Neutrophil (primary cell): ENCODE results near the gene KCNQ5.

ENCODE experiments used
- H3K27ac ChIP-seq: fragments of 200-600 bp; sonication (generic); 2 replicates; pipeline ENCODE4 v1.5.1; 2016; ENCODE audit warnings: mild to moderate bottlenecking, moderate library complexity
- H3K27me3 ChIP-seq: fragments of 200-600 bp; sonication (generic); 2 replicates; pipeline ENCODE4 v1.6.0; 2016; ENCODE audit warnings: mild to moderate bottlenecking
- H3K36me3 ChIP-seq: fragments of 200-600 bp; sonication (generic); 2 replicates; pipeline ENCODE4 v1.5.1; 2017
- H3K4me1 ChIP-seq, 2 experiments: fragments of 200-600 bp in 1 of 2; sonication (generic) in 1 of 2; 1 replicate in 1 of 2; 2 replicates in 1 of 2; pipeline versions ENCODE4 v1.5.1 to v1.6.1; 2013 to 2016; ENCODE audit warnings: low read depth in 1 of 2, low read length in 1 of 2, mild to moderate bottlenecking in 1 of 2, moderate library complexity in 1 of 2; ENCODE audit not compliant: control insufficient read depth in 1 of 2, insufficient read depth in 1 of 2
- H3K4me3 ChIP-seq, 2 experiments: fragments of 200-600 bp in 1 of 2; sonication (generic) in 1 of 2; 1 replicate in 1 of 2; 2 replicates in 1 of 2; pipeline ENCODE4 v1.5.1; 2013 to 2016; ENCODE audit warnings: low read depth in 1 of 2, low read length in 1 of 2, mild to moderate bottlenecking in 1 of 2, moderate library complexity in 1 of 2
- H3K9me3 ChIP-seq: fragments of 200-600 bp; sonication (generic); 2 replicates; pipeline ENCODE4 v1.5.1; 2016
- TF ChIP-seq, protein P1 (sequence below): fragments of 200-600 bp; sonication (generic); IDR thresholded peaks from 2 replicates; pipeline ENCODE4 v1.5.1; 2016; ENCODE audit warnings: antibody characterized with exemption

KCNQ5 gene

DNA sequence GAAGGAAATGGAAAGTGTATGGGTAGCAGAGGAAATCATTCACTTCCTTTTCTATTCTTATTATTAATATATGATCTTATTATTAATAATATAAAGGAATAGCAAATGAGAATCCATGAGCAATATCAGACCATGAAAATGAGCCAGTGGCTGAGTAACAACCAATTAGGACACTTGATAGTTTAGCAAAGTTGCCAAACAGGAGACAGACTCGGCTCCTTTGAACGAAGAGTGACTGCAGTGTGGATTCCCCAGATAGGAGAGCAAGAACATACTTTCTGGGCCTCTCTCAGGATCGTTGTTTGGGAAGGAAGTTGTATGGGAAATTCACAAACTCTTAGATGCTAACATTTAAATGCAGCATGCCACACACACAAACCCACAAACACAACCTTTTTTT lies 381.4 kb downstream of the KCNQ5 start:
- no peaks in the 10 kb centered on the region for H3K4me1 ChIP-seq
- no peaks in the 10 kb centered on the region for H3K36me3 ChIP-seq
- H3K4me3 ChIP-seq = no peak overlapping the region
- H3K27me3 ChIP-seq = no peaks in the 10 kb centered on the region
- H3K27ac ChIP-seq = no peak overlapping the region
- no peaks in the 10 kb centered on the region for H3K9me3 ChIP-seq
- TF ChIP-seq, protein P1, sequence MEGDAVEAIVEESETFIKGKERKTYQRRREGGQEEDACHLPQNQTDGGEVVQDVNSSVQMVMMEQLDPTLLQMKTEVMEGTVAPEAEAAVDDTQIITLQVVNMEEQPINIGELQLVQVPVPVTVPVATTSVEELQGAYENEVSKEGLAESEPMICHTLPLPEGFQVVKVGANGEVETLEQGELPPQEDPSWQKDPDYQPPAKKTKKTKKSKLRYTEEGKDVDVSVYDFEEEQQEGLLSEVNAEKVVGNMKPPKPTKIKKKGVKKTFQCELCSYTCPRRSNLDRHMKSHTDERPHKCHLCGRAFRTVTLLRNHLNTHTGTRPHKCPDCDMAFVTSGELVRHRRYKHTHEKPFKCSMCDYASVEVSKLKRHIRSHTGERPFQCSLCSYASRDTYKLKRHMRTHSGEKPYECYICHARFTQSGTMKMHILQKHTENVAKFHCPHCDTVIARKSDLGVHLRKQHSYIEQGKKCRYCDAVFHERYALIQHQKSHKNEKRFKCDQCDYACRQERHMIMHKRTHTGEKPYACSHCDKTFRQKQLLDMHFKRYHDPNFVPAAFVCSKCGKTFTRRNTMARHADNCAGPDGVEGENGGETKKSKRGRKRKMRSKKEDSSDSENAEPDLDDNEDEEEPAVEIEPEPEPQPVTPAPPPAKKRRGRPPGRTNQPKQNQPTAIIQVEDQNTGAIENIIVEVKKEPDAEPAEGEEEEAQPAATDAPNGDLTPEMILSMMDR = no peak

DNA sequence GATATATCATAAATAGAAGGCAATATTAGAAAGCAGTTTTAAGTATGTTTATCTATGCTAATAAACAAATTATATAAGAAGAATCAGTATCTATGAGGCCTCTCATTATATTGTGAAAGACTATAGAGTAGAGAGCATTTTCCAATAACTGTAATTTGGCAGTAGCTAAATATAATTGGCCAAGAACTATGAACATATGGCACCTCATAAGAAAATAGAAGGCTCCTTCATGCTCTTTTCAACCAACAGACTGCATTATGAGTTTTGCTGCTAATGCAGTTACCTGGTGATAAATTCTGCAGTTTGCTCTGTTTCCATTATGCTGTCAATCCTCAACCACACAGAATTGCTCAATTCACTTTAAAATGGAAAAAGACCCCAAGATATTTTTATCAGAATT lies 382.4 kb downstream of the KCNQ5 start:
- no peaks in the 10 kb centered on the region for H3K9me3 ChIP-seq
- H3K4me1 ChIP-seq = no peaks in the 10 kb centered on the region
- H3K27ac ChIP-seq = no peak overlapping the region
- no peak overlapping the region for H3K4me3 ChIP-seq
- TF ChIP-seq, protein P1 = no peak
- no peaks in the 10 kb centered on the region for H3K27me3 ChIP-seq
- no peaks in the 10 kb centered on the region for H3K36me3 ChIP-seq

DNA sequence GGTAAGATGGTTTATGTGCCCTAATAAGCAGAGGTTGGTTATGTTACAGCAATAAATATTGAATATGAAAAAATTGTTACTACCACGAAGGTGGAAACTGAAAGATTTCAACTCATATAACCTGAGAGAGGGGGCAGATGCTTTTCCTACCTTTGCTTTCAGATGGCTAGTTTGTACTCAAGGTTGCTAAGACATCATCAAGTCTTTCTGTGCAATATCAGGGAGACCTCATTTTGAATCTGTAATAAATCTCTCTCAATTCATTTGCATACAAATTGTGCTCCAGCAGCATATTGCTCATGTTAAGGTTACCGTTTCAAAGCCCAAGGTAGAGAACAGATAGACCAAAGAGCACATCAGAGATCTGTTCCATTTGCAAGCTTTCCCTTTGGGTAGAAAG lies 383.0 kb downstream of the KCNQ5 start:
- H3K4me1 ChIP-seq = no peaks in the 10 kb centered on the region
- no peaks in the 10 kb centered on the region for H3K27me3 ChIP-seq
- TF ChIP-seq, protein P1 = no peak
- no peak overlapping the region for H3K27ac ChIP-seq
- H3K4me3 ChIP-seq = no peak overlapping the region
- no peaks in the 10 kb centered on the region for H3K9me3 ChIP-seq
- no peaks in the 10 kb centered on the region for H3K36me3 ChIP-seq

DNA sequence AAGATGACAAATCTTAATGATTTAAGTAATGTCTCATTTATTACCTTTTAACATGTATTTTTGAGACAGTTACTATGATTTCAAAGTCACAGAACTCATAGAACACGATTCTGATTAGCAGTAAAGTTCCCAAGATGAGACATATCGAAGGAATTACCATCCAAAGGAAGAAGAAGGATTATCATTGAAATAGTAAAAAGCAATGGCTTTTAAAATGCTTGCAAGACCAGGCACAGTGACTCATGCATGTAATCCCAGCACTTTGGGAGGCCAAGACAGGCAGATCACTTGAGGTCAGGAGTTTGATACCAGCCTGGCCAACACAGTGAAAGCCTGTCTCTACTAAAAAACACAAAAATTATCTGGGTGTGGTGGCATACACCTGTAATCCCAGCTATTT lies 384.3 kb downstream of the KCNQ5 start:
- Histone ChIP-seq H3K27ac (no peak overlapping the region), H3K36me3 (no peaks in the 10 kb centered on the region), H3K9me3 (no peaks in the 10 kb centered on the region), H3K4me3 (no peak overlapping the region), H3K27me3 (no peaks in the 10 kb centered on the region), H3K4me1 (no peaks in the 10 kb centered on the region)
- TF ChIP-seq, protein P1 = no peak

DNA sequence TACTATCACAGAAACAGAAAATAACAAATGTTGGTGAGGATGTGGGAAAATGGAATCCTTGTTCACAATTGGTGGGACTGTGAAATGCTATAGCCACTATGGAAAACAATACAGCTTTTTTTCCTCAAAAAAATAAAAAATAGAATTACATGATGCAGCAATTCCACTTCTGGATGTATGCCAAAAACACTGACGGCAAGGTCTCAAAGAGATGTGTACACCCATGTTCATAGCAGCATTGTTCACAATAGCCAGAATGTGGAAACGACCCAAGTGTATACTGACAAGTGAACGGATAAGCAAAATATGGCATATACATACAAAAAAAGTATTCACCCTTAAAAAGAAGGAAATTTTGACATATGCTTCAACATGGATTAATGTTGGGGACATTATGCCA lies 390.1 kb downstream of the KCNQ5 start:
- no peaks in the 10 kb centered on the region for H3K36me3 ChIP-seq
- H3K27ac ChIP-seq = no peak overlapping the region
- H3K27me3 ChIP-seq = no peaks in the 10 kb centered on the region
- H3K4me1 ChIP-seq = no peaks in the 10 kb centered on the region
- TF ChIP-seq, protein P1 = no peak
- no peak overlapping the region for H3K4me3 ChIP-seq
- H3K9me3 ChIP-seq = no peaks in the 10 kb centered on the region

DNA sequence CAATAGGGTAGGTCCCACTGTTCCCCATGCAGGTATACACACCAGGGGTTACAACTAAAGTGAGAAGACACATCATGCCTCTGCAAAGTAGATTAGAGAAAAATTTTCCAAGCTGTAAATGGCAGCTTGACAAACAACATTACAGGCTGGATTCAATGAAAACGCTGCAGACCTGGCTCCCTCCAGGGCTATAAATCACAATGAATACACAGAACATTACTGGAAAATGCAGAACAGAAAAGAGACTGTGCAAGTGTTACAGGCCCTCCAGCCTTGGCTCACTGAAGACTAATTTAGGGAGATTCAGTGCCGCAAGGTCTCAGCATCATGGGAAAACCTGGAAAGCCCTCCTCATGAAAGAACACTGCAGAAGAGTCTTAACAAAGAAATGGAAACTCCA lies 395.6 kb downstream of the KCNQ5 start:
- H3K27ac ChIP-seq = no peak overlapping the region
- no peaks in the 10 kb centered on the region for H3K27me3 ChIP-seq
- TF ChIP-seq, protein P1 = no peak
- H3K9me3 ChIP-seq = no peaks in the 10 kb centered on the region
- H3K4me3 ChIP-seq = no peak overlapping the region
- H3K4me1 ChIP-seq = no peaks in the 10 kb centered on the region
- no peaks in the 10 kb centered on the region for H3K36me3 ChIP-seq
